H1 (cell line): ENCODE results near the gene PRR7.
A peak's percentile ranks its signal among the peaks of the same experiment; 100 is the strongest.

Experiments used
- CBX5 ChIP-seq: fragments of 300-800, 300-1000 bp; sonication (generic); IDR thresholded peaks from 2 replicates; pipeline ENCODE4 v1.7.1; 2016; ENCODE audit warnings: antibody characterized with exemption, low read length, low read depth
- CEBPB ChIP-seq: IDR thresholded peaks from 2 replicates; pipeline ENCODE4 v1.6.1; 2012; ENCODE audit warnings: low read depth, low read length
- CTCF ChIP-seq, 3 experiments: IDR thresholded peaks; 1 replicate in 2 of 3; 2 replicates in 1 of 3; pipeline versions ENCODE4 v1.5.1 to v1.6.1; 2011; ENCODE audit warnings: low read length in 3 of 3, mild to moderate bottlenecking in 3 of 3, inconsistent platforms in 2 of 3, low read depth in 1 of 3, moderate library complexity in 1 of 3; ENCODE audit not compliant: insufficient read depth in 1 of 3; ENCODE audit errors: control extremely low read depth in 1 of 3
- EP300 ChIP-seq, 2 experiments: IDR thresholded peaks; 1 replicate in 1 of 2; 2 replicates in 1 of 2; pipeline ENCODE4 v1.6.1; 2011 to 2012; ENCODE audit warnings: low read depth in 2 of 2, low read length in 2 of 2, mild to moderate bottlenecking in 2 of 2, borderline replicate concordance in 1 of 2, inconsistent platforms in 1 of 2, moderate library complexity in 1 of 2
- EZH2 ChIP-seq: fragments of 200-600 bp; sonication (generic); IDR thresholded peaks from 2 replicates; pipeline ENCODE4 v1.7.1; 2012; ENCODE audit warnings: low read depth, mild to moderate bottlenecking, moderate library complexity, low read length, inconsistent platforms; ENCODE audit not compliant: severe bottlenecking
- POLR2A ChIP-seq, 2 experiments: IDR thresholded peaks; 1 replicate in 1 of 2; 2 replicates in 1 of 2; pipeline ENCODE4 v1.6.1; 2011; ENCODE audit warnings: low read depth in 2 of 2, low read length in 2 of 2, mild to moderate bottlenecking in 2 of 2; ENCODE audit errors: control extremely low read depth in 1 of 2
- POLR2AphosphoS5 ChIP-seq: IDR thresholded peaks from 2 replicates; pipeline ENCODE4 v1.6.1; 2011; ENCODE audit warnings: low read depth, low read length
- RNF2 ChIP-seq: fragments of 200-900, 300-1000 bp; sonication (generic); IDR thresholded peaks from 2 replicates; pipeline ENCODE4 v1.7.1; 2016; ENCODE audit warnings: borderline replicate concordance, low read depth, mild to moderate bottlenecking, antibody characterized with exemption, low read length; ENCODE audit not compliant: poor library complexity, severe bottlenecking; ENCODE audit errors: missing control alignments
- TAF1 ChIP-seq: IDR thresholded peaks from 2 replicates; pipeline ENCODE4 v1.6.1; 2011; ENCODE audit warnings: mild to moderate bottlenecking, low read depth, low read length
- TCF12 ChIP-seq: IDR thresholded peaks from 2 replicates; pipeline ENCODE4 v1.6.1; 2011; ENCODE audit warnings: low read depth, mild to moderate bottlenecking, low read length
- TEAD4 ChIP-seq: IDR thresholded peaks from 2 replicates; pipeline ENCODE4 v1.6.1; 2012; ENCODE audit warnings: low read depth, low read length, inconsistent platforms, mixed read lengths

- peak in 2 of 3 experiments; percentile 12 to 46; a peak in 2 of 4 replicates for TF ChIP-seq CTCF (IDR thresholded peaks at IDR 0.05; ENCODE audit: control extremely low read depth in 1 of 3, insufficient read depth in 1 of 3, low read depth in 1 of 3, low read length in 3 of 3)
- TF ChIP-seq POLR2A (IDR thresholded peaks at IDR 0.05; ENCODE audit: control extremely low read depth in 1 of 2, low read depth in 2 of 2, low read length in 2 of 2) = peak in 1 of 2 experiments; percentile 34; a peak in 1 of 3 replicates
- TF ChIP-seq RNF2 = no peak
- no peak for TF ChIP-seq TEAD4
- TF ChIP-seq CBX5 = no peak
- no peak for TF ChIP-seq EZH2
- no peak for TF ChIP-seq TCF12
- no peak for TF ChIP-seq TAF1
- TF ChIP-seq POLR2AphosphoS5 = peak; percentile 39; the same call in 1 of the 2 replicates
- no peak for TF ChIP-seq CEBPB
- TF ChIP-seq EP300 (IDR thresholded peaks at IDR 0.05; ENCODE audit: borderline replicate concordance in 1 of 2, low read depth in 2 of 2, low read length in 2 of 2) = no peak
These were observed 42.6 kb downstream of the PRR7 start for GRCh38 chr5:177489119-177489716.
